22Rv1 (cell line): Measurements from ENCODE around the gene ABO.

ENCODE experiments used
- CTCF ChIP-seq: fragments of 450-650 bp; IDR thresholded peaks from 2 replicates; pipeline ENCODE4 v1.5.1; 2017; ENCODE audit warnings: mild to moderate bottlenecking
- ZFX ChIP-seq: fragments of 450-650 bp; IDR thresholded peaks from 2 replicates; pipeline ENCODE4 v1.6.1; 2017; ENCODE audit warnings: antibody characterized with exemption, borderline replicate concordance

- TF ChIP-seq CTCF (no peak), ZFX (no peak)
These were observed 28.0 kb downstream of the ABO start for GRCh38 chr9:133246991-133247390.
